Natural killer cell (primary cell): ENCODE data around the gene FARS2. TPM values are rescaled to one million over a fixed set of nuclear protein-coding genes. Genes with fewer than 3 reads are reported as not detected.

Experiments used
- ATAC-seq, 3 donors: fragments of 150-1000 bp in 2 of 3; fragments of 200-7000 bp in 1 of 3; cut with Tn5 transposase; 1 replicate in 1 of 3; 2 replicates in 2 of 3; pipeline ENCODE4 v1.10.0; 2021; ENCODE audit warnings: mild to moderate bottlenecking in 2 of 3, moderate library complexity in 2 of 3
- DNase-seq, 2 donors: peaks; one replicate each; pipeline versions ENCODE4 v3.0.0 to v3.0.0-alpha.2; 2013 to 2021; ENCODE audit warnings: mixed read lengths in 1 of 2
- H3K27ac ChIP-seq: one replicate; pipeline ENCODE4 v1.5.1; 2013; ENCODE audit warnings: mild to moderate bottlenecking, low read length
- H3K27me3 ChIP-seq: one replicate; pipeline ENCODE4 v1.6.1; 2013; ENCODE audit warnings: low read length; ENCODE audit not compliant: control insufficient read depth, insufficient read depth
- H3K36me3 ChIP-seq: one replicate; pipeline ENCODE4 v1.6.1; 2013; ENCODE audit warnings: low read length; ENCODE audit not compliant: control insufficient read depth, insufficient read depth
- H3K4me1 ChIP-seq: one replicate; pipeline ENCODE4 v1.6.1; 2013; ENCODE audit warnings: low read length; ENCODE audit not compliant: control insufficient read depth, insufficient read depth
- H3K4me3 ChIP-seq: one replicate; pipeline ENCODE4 v1.5.1; 2013; ENCODE audit warnings: low read length
- H3K9me3 ChIP-seq: one replicate; pipeline ENCODE4 v1.6.1; 2013; ENCODE audit warnings: low read length; ENCODE audit not compliant: control insufficient read depth, insufficient read depth
- H3K27ac Mint-ChIP-seq, 2 donors: one replicate each; pipeline ENCODE4 v1.8.0; 2022; ENCODE audit warnings: mild to moderate bottlenecking in 2 of 2, mixed read lengths in 2 of 2, moderate library complexity in 1 of 2
- H3K27me3 Mint-ChIP-seq, 2 donors: one replicate each; pipeline ENCODE4 v1.8.0; 2022; ENCODE audit warnings: low read depth in 2 of 2, mixed read lengths in 2 of 2
- H3K36me3 Mint-ChIP-seq: one replicate; pipeline ENCODE4 v1.8.0; 2022; ENCODE audit warnings: mixed read lengths
- H3K4me1 Mint-ChIP-seq, 2 donors: one replicate each; pipeline ENCODE4 v1.8.0; 2022; ENCODE audit warnings: mixed read lengths in 2 of 2
- H3K4me3 Mint-ChIP-seq: one replicate; pipeline ENCODE4 v1.8.0; 2022; ENCODE audit warnings: mild to moderate bottlenecking, moderate library complexity, mixed read lengths
- H3K9me3 Mint-ChIP-seq, 2 donors: one replicate each; pipeline ENCODE4 v1.8.0; 2022; ENCODE audit warnings: mixed read lengths in 2 of 2
- WGBS: methylation state at CpG from one replicate; pipeline ENCODE4 v1.1.7; 2013; ENCODE audit warnings: missing lambda C conversion rate; ENCODE audit not compliant: insufficient coverage; 5-methylcytosine and 5-hydroxymethylcytosine counted together
- intact Hi-C: fragments of 100-400 bp; cut with micrococcal nuclease; formaldehyde crosslinking; loops from one replicate; pipeline ENCODE4 v1.14.2; 2022
- total RNA-seq, 4 donors: library from RNA; stranded (reverse); fragments of 120-200 nt in 1 of 4; gene quantifications; one replicate each; pipeline versions ENCODE4 v1.2.3 to v1.2.4, GENCODE V29; 2013 to 2022
- TF ChIP-seq, protein P1 (sequence below): fragments of 200-600 bp; IDR thresholded peaks from one replicate; pipeline ENCODE4 v1.8.0; 2022; ENCODE audit warnings: antibody characterized with exemption

The FARS2 gene
- total RNA-seq, 3 donors from 2014 or later (not counting 1 experiment from before 2014, with no cell fraction given) = 15.3 to 24.8 (median 22.7) TPM

DNA sequence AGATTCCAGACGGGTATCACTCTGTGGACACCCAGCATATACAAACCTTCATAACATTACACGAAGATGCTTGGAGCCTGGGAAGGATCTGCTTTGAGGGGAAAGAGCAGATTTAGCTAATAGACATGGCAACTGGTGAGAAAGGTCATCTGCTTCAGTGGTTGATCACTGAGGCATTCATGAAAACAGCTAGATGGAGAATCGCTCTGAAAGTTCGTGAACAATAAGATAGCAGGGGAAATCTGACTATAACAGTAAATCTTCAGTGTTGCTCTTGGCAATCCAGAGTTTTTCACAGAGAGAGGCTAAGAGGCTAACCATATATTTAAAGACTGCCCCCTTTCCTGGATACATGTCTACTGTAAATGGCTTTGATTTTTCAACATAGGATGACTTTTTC is 245.3 kb downstream of the FARS2 start:
- Histone ChIP-seq H3K4me3 (no peak overlapping the region), H3K9me3 (no peaks in the 10 kb centered on the region), H3K27me3 (no peaks in the 10 kb centered on the region), H3K27ac (peak overlapping the region; percentile 76), H3K36me3 (no peaks in the 10 kb centered on the region), H3K4me1 (peaks cover 23% of the 10 kb centered on the region)
- Mint-ChIP-seq H3K27ac (peak overlapping the region; percentile 89 to 90), H3K36me3 (no peaks in the 10 kb centered on the region), H3K27me3 (no peaks in the 10 kb centered on the region), H3K9me3 (no peaks in the 10 kb centered on the region), H3K4me1 (peaks cover 43 to 51% of the 10 kb centered on the region in 2 donors), H3K4me3 (peak overlapping the region; percentile 87)
- TF ChIP-seq, protein P1, sequence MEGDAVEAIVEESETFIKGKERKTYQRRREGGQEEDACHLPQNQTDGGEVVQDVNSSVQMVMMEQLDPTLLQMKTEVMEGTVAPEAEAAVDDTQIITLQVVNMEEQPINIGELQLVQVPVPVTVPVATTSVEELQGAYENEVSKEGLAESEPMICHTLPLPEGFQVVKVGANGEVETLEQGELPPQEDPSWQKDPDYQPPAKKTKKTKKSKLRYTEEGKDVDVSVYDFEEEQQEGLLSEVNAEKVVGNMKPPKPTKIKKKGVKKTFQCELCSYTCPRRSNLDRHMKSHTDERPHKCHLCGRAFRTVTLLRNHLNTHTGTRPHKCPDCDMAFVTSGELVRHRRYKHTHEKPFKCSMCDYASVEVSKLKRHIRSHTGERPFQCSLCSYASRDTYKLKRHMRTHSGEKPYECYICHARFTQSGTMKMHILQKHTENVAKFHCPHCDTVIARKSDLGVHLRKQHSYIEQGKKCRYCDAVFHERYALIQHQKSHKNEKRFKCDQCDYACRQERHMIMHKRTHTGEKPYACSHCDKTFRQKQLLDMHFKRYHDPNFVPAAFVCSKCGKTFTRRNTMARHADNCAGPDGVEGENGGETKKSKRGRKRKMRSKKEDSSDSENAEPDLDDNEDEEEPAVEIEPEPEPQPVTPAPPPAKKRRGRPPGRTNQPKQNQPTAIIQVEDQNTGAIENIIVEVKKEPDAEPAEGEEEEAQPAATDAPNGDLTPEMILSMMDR = no peak
- ATAC-seq (peak; percentile 31 to 38 (median 34)), DNase-seq (no peak)
- 42% methylated on average over 3 of the region's 4 CpGs for WGBS
- intact Hi-C loops = no loop called here

GRCh38 chr6:5507131-5507681 is 245.9 kb downstream of the FARS2 start:
- TF ChIP-seq, protein P1 = no peak
- H3K4me3 ChIP-seq = peak overlapping the region; percentile 16
- H3K36me3 Mint-ChIP-seq = no peaks in the 10 kb centered on the region
- no peaks in the 10 kb centered on the region for H3K9me3 Mint-ChIP-seq
- peak in 1 of 2 donors; percentile 51 for DNase-seq
- H3K27ac Mint-ChIP-seq = peak overlapping the region; percentile 89 to 90
- H3K4me1 Mint-ChIP-seq = peaks cover 38 to 51% of the 10 kb centered on the region in 2 donors
- peak overlapping the region; percentile 76 for H3K27ac ChIP-seq
- 0% methylated on average over 2 of the region's 4 CpGs for WGBS
- H3K27me3 ChIP-seq = no peaks in the 10 kb centered on the region
- peak overlapping the region; percentile 87 for H3K4me3 Mint-ChIP-seq
- H3K9me3 ChIP-seq = no peaks in the 10 kb centered on the region
- H3K27me3 Mint-ChIP-seq = no peaks in the 10 kb centered on the region
- peaks cover 23% of the 10 kb centered on the region for H3K4me1 ChIP-seq
- H3K36me3 ChIP-seq = no peaks in the 10 kb centered on the region
- intact Hi-C loops = loop anchor here (1.0 kb wide), 1 partner anchor 12 kb away; no protein-coding TSS in a partner anchor
- peak; percentile 83 to 93 (median 85) for ATAC-seq

- Mint-ChIP-seq H3K4me3 (no peak overlapping the region), H3K4me1 (peaks cover 46 to 56% of the 10 kb centered on the region in 2 donors), H3K27me3 (peaks cover 0 to 3% of the 10 kb centered on the region in 2 donors), H3K27ac (no peak overlapping the region), H3K9me3 (no peaks in the 10 kb centered on the region), H3K36me3 (no peaks in the 10 kb centered on the region)
- no peaks in the 10 kb centered on the region for H3K9me3 ChIP-seq
- no peaks in the 10 kb centered on the region for H3K36me3 ChIP-seq
- H3K27ac ChIP-seq = no peak overlapping the region
- DNase-seq (no peak), ATAC-seq (no peak)
- peaks cover 23% of the 10 kb centered on the region for H3K4me1 ChIP-seq
- intact Hi-C loops = no loop called here
- no peaks in the 10 kb centered on the region for H3K27me3 ChIP-seq
- no peak overlapping the region for H3K4me3 ChIP-seq
- WGBS = 96% methylated on average over 8 of the region's 8 CpGs
- TF ChIP-seq, protein P1 = no peak
Measured at GRCh38 chr6:5509106-5509505, 247.8 kb downstream of the FARS2 start.
